Measurements from ENCODE around the gene TMEM125. TPM values are rescaled to one million over a fixed set of nuclear protein-coding genes. Genes with fewer than 3 reads are reported as not detected.

The TMEM125 gene
- total and polyA plus RNA-seq, 2 of the 4 experiments (the other 2 are of a cell fraction) = under 0.01 to 0.03 TPM

DNA sequence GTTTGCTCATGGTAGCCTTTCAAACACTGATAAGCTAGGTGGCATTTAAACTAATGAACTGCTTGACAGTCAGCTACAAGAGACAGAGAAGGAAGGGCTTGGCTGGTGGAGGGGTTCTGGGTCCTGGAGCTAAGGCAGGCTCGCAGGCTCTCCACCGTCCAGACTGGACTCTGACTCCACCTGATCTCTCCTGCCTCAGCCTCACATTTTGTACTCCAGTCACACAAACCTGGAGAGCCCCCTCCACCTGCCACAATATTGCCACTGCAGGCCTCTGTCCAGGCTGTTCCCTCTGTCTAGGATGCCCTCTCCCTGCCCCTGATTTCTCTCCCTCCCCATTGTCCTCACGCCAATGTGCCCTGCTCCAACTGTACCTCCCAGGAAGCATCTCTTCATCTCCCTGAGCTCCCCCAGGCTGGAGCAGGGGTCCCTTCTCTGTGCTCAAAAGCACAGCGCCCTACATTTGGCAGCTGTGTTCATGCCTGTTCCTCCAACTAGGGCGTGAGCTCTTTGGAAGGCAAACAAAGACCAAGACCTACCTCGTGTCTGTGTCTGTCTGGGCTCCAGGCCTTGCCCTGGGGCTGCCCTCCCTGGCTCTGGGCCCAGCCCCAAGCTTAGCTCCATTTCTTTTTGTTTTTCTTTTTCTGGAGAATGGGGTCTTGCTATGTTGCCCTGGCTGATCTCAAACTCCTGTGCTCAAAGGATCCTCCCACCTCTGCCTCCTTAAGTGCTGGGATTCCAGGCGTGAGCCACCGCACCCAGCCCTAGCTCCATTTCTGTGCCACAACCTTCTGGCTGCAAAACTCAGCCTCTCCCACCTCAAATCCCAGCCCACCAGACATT, 33.9 kb downstream of the TMEM125 start:
- Histone ChIP-seq H3K9me3 (ENCODE audit: control insufficient read depth, insufficient read depth, low read length) (no peaks in the 10 kb centered on the region), H3K9me1 (ENCODE audit: insufficient read depth, low read length) (no peaks in the 10 kb centered on the region), H3K4ac (ENCODE audit: low read depth, low read length) (no peak overlapping the region), H3K79me1 (ENCODE audit: low read depth in 1 of 2, low read length in 2 of 2) (no peaks in the 10 kb centered on the region), H4K91ac (ENCODE audit: insufficient read depth, low read depth, low read length) (no peak overlapping the region), H3K4me1 (ENCODE audit: control insufficient read depth, insufficient read depth, low read length) (peaks cover 4% of the 10 kb centered on the region; the same call in 1 of the 2 replicates), H3K18ac (ENCODE audit: low read depth, low read length) (no peak overlapping the region), H3K4me3 (ENCODE audit: insufficient read depth, low read depth, low read length) (no peak overlapping the region), H3K36me3 (ENCODE audit: control insufficient read depth, insufficient read depth, low read length) (no peaks in the 10 kb centered on the region), H3K9ac (ENCODE audit: low read depth, low read length) (no peak overlapping the region), H2BK20ac (ENCODE audit: low read depth, low read length) (no peak overlapping the region), H3K27me3 (ENCODE audit: control insufficient read depth, insufficient read depth, low read length) (peaks cover 6% of the 10 kb centered on the region; the same call in 1 of the 2 replicates), H2AK5ac (ENCODE audit: low read depth, low read length) (no peak overlapping the region), H2AFZ (replicated peaks; ENCODE audit: low read length, poor library complexity) (no peak overlapping the region), H3K56ac (ENCODE audit: extremely low read depth, insufficient read depth, low read length) (no peak overlapping the region), H3K14ac (replicated peaks; ENCODE audit: low read depth, low read length) (no peak overlapping the region), H2BK15ac (ENCODE audit: low read depth, low read length) (no peak overlapping the region), H3K4me2 (ENCODE audit: low read depth, low read length) (no peak overlapping the region), H2BK5ac (ENCODE audit: low read depth, low read length, poor library complexity, severe bottlenecking) (no peak overlapping the region), H4K8ac (ENCODE audit: low read depth in 2 of 2, low read length in 2 of 2) (no peak overlapping the region), H2BK120ac (ENCODE audit: low read depth, low read length) (no peak overlapping the region), H3K27ac (ENCODE audit: insufficient read depth, low read length) (no peak overlapping the region), H3K23ac (ENCODE audit: low read depth, low read length) (no peak overlapping the region), H4K20me1 (ENCODE audit: insufficient read depth, low read length) (no peaks in the 10 kb centered on the region), H4K5ac (ENCODE audit: low read depth, low read length) (no peak overlapping the region), H2AK9ac (replicated peaks; ENCODE audit: low read depth, low read length, poor library complexity) (no peak overlapping the region)
- in situ Hi-C loops (cut with MboI; ENCODE audit: low sequenced_read_pairs) (no loop called here), intact Hi-C loops (cut with micrococcal nuclease) (no loop called here), dilution Hi-C loops (cut with HindIII; ENCODE audit: low sequenced_read_pairs, unreplicated experiment) (no loop called here)
- POLR2A ChIA-PET (ENCODE audit: unreplicated experiment) = no interaction called here
- TF ChIP-seq NFE2L2 (IDR thresholded peaks at IDR 0.05; ENCODE audit: low read depth, low read length) = no peak
- TF ChIP-seq FOS (IDR thresholded peaks at IDR 0.05; ENCODE audit: low read depth, low read length) = no peak
- no peak for TF ChIP-seq CEBPB (IDR thresholded peaks at IDR 0.05; ENCODE audit: low read depth, low read length)
- TF ChIP-seq RFX5 (IDR thresholded peaks at IDR 0.05; ENCODE audit: low read depth, low read length) = no peak
- TF ChIP-seq MAZ (IDR thresholded peaks at IDR 0.05; ENCODE audit: borderline replicate concordance, low read depth, low read length) = no peak
- TF ChIP-seq, protein P1, sequence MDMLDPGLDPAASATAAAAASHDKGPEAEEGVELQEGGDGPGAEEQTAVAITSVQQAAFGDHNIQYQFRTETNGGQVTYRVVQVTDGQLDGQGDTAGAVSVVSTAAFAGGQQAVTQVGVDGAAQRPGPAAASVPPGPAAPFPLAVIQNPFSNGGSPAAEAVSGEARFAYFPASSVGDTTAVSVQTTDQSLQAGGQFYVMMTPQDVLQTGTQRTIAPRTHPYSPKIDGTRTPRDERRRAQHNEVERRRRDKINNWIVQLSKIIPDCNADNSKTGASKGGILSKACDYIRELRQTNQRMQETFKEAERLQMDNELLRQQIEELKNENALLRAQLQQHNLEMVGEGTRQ (IDR thresholded peaks at IDR 0.05; ENCODE audit: low read depth, low read length) = no peak
- TF ChIP-seq, protein P2, sequence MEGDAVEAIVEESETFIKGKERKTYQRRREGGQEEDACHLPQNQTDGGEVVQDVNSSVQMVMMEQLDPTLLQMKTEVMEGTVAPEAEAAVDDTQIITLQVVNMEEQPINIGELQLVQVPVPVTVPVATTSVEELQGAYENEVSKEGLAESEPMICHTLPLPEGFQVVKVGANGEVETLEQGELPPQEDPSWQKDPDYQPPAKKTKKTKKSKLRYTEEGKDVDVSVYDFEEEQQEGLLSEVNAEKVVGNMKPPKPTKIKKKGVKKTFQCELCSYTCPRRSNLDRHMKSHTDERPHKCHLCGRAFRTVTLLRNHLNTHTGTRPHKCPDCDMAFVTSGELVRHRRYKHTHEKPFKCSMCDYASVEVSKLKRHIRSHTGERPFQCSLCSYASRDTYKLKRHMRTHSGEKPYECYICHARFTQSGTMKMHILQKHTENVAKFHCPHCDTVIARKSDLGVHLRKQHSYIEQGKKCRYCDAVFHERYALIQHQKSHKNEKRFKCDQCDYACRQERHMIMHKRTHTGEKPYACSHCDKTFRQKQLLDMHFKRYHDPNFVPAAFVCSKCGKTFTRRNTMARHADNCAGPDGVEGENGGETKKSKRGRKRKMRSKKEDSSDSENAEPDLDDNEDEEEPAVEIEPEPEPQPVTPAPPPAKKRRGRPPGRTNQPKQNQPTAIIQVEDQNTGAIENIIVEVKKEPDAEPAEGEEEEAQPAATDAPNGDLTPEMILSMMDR (conservative IDR thresholded peaks at IDR 0.05; ENCODE audit: low read depth, low read length) = no peak
- TF ChIP-seq POLR2A (IDR thresholded peaks at IDR 0.05; ENCODE audit: low read depth, low read length) = no peak
- TF ChIP-seq MXI1 (IDR thresholded peaks at IDR 0.05; ENCODE audit: borderline replicate concordance, low read depth, low read length) = no peak
- BruUV-seq (replicated peaks) = no TSS peak
- CTCF ChIA-PET = no interaction called here
- 48% methylated on average over 4 of the region's 8 CpGs; no CpG with 5 or more reads in 1 of the 2 experiments for WGBS, 2 experiments (ENCODE audit: extremely low coverage in 2 of 2, insufficient read length in 1 of 2)
- DNase-seq (no peak), ATAC-seq (ENCODE audit: low read depth) (peak; percentile 24; the same call in 1 of the 2 replicates)

All from IMR-90 (cell line).